HFF-Myc (cell line): ENCODE measurements around the gene FKBP14.

ENCODE experiments used
- DNase-seq: peaks from one replicate; pipeline ENCODE4 v3.0.0-alpha.2; 2011; ENCODE audit warnings: low read depth; ENCODE audit errors: extremely low read depth
- H3K4me3 ChIP-seq: replicated peaks from 2 replicates; pipeline ENCODE4 v1.5.1; 2011; ENCODE audit warnings: low read depth, mild to moderate bottlenecking, control low read depth, low read length
- TF ChIP-seq, protein P1 (sequence below): IDR thresholded peaks from 2 replicates; pipeline ENCODE4 v1.5.1; 2012; ENCODE audit warnings: mild to moderate bottlenecking, low read depth, low read length, control low read depth; ENCODE audit errors: missing control alignments

The FKBP14 gene

GRCh38 chr7:29976266-29976665 is 50.2 kb downstream of the FKBP14 start:
- TF ChIP-seq, protein P1, sequence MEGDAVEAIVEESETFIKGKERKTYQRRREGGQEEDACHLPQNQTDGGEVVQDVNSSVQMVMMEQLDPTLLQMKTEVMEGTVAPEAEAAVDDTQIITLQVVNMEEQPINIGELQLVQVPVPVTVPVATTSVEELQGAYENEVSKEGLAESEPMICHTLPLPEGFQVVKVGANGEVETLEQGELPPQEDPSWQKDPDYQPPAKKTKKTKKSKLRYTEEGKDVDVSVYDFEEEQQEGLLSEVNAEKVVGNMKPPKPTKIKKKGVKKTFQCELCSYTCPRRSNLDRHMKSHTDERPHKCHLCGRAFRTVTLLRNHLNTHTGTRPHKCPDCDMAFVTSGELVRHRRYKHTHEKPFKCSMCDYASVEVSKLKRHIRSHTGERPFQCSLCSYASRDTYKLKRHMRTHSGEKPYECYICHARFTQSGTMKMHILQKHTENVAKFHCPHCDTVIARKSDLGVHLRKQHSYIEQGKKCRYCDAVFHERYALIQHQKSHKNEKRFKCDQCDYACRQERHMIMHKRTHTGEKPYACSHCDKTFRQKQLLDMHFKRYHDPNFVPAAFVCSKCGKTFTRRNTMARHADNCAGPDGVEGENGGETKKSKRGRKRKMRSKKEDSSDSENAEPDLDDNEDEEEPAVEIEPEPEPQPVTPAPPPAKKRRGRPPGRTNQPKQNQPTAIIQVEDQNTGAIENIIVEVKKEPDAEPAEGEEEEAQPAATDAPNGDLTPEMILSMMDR, result no peak
- DNase-seq, result no peak
- H3K4me3 ChIP-seq, result no peak overlapping the region

DNA sequence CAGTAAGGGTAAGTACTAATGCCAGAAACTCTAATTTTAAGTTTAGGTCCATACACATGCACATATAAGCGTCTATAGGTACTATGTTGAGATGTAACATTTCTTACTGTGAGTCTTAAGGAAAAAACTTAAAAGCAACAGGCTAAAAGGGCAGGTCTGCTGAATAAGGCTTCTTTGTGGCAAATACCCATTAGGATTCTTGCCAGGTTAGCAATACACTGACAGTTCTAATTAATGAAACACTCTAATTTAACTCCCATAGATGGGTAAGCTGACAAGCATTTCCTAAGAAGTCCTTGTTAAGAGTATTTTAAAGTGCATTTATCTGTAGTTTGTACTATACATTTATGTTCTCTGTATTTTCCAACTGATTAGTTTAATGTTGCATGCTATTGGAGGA is 50.9 kb downstream of the FKBP14 start:
- H3K4me3 ChIP-seq, result no peak overlapping the region
- DNase-seq, result no peak
- TF ChIP-seq, protein P1, result no peak

DNA sequence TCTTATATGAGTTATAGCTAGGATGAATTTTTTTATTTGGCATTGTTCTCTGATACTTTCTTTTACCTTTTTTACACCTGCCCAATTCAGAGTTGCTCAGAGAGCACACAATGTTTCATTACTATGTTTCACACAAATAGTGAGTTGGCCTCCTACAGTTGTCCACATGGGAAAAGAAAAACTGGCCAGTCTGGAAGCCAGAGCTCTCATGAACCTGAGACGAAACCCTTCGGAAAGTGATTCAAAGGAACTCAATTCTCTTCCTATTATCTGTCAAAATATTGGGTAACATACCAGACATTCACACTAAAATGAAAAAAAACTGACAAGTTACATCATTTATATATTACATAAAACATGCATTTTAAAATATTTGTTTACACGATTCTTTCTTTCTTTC is 52.2 kb downstream of the FKBP14 start:
- no peak for DNase-seq
- no peak overlapping the region for H3K4me3 ChIP-seq
- TF ChIP-seq, protein P1, result no peak

DNA sequence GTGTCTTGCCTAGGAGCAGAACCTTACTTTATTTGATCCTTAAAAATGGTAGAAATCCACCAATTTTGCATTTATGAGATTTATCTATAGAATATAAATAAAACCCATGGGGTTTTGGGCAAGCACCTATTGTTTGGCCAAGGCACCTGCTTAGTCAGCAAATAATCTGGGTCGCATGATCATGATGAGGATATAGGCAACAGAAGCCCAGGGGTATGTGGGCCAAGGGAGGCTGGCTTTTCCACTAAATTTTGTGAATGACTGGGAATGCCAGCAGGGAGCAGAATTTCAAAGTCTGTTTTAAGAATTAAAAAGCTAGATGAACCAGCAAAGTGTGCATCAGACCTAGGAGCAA is 54.2 kb downstream of the FKBP14 start:
- H3K4me3 ChIP-seq, result no peak overlapping the region
- TF ChIP-seq, protein P1, result no peak
- DNase-seq, result no peak

DNA sequence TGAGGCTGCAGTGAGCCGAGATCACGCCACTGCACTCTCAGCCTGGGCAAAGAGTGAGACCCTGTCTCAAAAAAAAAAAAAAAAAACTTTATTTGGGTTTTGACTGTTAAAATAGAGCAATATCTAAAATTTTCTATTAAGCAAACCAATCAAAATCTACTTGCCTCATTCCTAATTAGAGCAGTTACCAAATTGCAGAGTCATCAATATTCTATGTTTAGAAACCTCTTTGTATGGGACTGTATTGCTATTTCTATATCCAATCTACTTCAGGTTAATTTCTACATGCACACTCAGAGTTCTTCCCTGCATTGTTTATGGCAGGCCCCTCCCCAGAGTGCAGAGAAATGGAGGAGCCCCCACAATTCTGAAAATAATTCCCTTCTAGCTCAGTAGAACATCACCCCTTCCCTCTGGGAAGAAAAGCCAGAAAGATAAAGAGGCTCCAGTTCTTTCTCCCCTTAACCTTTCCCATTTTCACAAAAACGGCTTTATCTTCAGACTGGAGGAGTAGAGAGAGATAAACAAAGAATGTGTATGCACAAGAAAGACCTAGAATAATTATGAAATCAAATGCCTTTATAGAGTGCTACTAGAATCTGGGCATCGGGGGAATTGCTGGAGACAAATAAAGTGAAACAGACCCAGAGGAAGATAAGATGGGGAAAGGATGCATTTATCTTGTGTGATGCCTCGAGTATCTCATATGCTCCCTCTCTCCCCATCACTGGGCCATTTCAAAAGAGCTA is 54.8 kb downstream of the FKBP14 start:
- H3K4me3 ChIP-seq, result no peak overlapping the region
- no peak for DNase-seq
- TF ChIP-seq, protein P1, result no peak

GRCh38 chr7:29970158-29970557 is 56.3 kb downstream of the FKBP14 start:
- H3K4me3 ChIP-seq, result no peak overlapping the region
- TF ChIP-seq, protein P1, result no peak
- DNase-seq, result no peak

- DNase-seq, result no peak
- no peak overlapping the region for H3K4me3 ChIP-seq
- TF ChIP-seq, protein P1, result no peak
Measured at GRCh38 chr7:29969738-29970137, 56.8 kb downstream of the FKBP14 start.
